SU-DHL-6 (cell line): ENCODE results near the gene ARHGEF18.

Experiments
- EZH2phosphoT487 ChIP-seq: fragments of 200-600 bp; sonication (generic), shearing (Covaris generic); conservative IDR thresholded peaks from 2 replicates; pipeline ENCODE4 v1.6.1; 2018; ENCODE audit warnings: mild to moderate bottlenecking, antibody characterized with exemption, low read length, moderate library complexity, mixed read lengths
- TF ChIP-seq, protein P1 (sequence below): fragments of 200-600 bp; sonication (generic); IDR thresholded peaks from one replicate; pipeline ENCODE4 v1.5.1; 2017; ENCODE audit warnings: antibody characterized with exemption, mild to moderate bottlenecking, low read length, moderate library complexity; ENCODE audit not compliant: insufficient read depth, poor library complexity, severe bottlenecking

DNA sequence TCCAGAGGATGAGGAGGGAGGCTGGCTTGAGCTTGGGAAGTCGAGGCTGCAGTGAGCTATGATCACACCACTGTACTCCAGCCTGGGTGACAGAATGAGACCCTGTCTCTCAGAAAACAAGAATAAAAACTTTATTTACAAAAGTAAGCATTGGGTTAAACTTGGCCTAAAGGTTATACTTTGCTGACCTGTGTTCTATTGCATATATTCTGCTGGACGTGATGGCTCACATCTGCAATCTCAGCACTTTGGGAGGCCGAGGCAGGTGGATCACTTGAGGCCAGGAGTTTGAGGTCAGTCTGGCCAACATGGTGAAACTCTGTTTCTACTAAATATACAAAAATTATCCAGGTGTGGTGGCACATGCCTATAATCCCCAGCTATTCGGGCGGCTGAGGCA lies 6.6 kb upstream of the ARHGEF18 start:
- TF ChIP-seq, protein P1, sequence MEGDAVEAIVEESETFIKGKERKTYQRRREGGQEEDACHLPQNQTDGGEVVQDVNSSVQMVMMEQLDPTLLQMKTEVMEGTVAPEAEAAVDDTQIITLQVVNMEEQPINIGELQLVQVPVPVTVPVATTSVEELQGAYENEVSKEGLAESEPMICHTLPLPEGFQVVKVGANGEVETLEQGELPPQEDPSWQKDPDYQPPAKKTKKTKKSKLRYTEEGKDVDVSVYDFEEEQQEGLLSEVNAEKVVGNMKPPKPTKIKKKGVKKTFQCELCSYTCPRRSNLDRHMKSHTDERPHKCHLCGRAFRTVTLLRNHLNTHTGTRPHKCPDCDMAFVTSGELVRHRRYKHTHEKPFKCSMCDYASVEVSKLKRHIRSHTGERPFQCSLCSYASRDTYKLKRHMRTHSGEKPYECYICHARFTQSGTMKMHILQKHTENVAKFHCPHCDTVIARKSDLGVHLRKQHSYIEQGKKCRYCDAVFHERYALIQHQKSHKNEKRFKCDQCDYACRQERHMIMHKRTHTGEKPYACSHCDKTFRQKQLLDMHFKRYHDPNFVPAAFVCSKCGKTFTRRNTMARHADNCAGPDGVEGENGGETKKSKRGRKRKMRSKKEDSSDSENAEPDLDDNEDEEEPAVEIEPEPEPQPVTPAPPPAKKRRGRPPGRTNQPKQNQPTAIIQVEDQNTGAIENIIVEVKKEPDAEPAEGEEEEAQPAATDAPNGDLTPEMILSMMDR, result no peak
- no peak for TF ChIP-seq EZH2phosphoT487
